GM13977 (cell line): ENCODE data around the gene PDXK.

Source experiments
- DNase-seq: peaks from one replicate; pipeline ENCODE4 v3.0.0; 2012; ENCODE audit warnings: low spot score
- in situ Hi-C: fragments of 300-500 bp; cut with MboI; formaldehyde crosslinking; loops from one replicate; pipeline ENCODE4 v1.12.0; 2022; ENCODE audit warnings: low sequenced_read_pairs, low pct_unique_long_range_greater_than_20kb, mixed read lengths, inconsistent platforms; ENCODE audit not compliant: unreplicated experiment
- TF ChIP-seq, protein P1 (sequence below): IDR thresholded peaks from 2 replicates; pipeline ENCODE4 v1.5.1; 2012; ENCODE audit warnings: mild to moderate bottlenecking, control low read depth; ENCODE audit not compliant: insufficient read depth; ENCODE audit errors: extremely low read depth, missing control alignments

The PDXK gene

DNA sequence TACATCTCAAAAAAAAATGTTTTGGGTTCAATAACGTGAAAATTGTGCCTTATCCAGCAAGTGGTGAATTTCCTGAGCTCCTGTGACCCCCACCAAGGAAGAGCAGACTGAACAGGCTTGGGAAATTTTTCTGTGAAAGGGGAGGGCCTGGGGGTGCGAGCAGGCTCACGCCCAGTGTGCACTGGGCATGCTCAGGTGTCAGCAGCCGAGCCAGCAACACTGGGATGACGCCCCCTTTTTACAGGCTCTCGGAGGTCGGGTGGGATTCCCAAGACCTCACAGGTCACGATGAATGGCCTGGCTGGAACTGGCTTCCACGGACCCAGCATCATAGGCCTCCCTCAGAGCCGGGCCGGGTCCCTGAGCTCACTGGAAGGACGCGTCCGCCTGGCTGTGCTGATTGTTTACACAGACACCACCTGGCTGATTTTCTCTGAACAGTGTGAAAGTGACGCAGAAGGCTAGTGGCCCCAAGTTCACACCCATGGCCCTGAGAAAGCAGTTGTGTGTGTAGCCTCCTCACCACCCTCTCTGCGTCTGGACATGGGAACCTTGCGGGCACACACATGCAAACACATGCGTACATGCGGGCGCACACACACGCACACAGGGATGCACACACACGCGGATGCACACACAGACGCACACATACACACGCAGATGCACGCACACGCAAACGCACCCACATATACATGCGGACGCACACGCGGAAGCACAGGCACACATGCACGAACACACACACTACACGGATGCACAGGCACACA is 48.0 kb downstream of the PDXK start:
- in situ Hi-C loops: no loop called here
- no peak for DNase-seq
- TF ChIP-seq, protein P1, sequence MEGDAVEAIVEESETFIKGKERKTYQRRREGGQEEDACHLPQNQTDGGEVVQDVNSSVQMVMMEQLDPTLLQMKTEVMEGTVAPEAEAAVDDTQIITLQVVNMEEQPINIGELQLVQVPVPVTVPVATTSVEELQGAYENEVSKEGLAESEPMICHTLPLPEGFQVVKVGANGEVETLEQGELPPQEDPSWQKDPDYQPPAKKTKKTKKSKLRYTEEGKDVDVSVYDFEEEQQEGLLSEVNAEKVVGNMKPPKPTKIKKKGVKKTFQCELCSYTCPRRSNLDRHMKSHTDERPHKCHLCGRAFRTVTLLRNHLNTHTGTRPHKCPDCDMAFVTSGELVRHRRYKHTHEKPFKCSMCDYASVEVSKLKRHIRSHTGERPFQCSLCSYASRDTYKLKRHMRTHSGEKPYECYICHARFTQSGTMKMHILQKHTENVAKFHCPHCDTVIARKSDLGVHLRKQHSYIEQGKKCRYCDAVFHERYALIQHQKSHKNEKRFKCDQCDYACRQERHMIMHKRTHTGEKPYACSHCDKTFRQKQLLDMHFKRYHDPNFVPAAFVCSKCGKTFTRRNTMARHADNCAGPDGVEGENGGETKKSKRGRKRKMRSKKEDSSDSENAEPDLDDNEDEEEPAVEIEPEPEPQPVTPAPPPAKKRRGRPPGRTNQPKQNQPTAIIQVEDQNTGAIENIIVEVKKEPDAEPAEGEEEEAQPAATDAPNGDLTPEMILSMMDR: no peak

- TF ChIP-seq, protein P1: no peak
- in situ Hi-C loops: no loop called here
- no peak for DNase-seq
Observed at GRCh38 chr21:43767498-43767983, 48.6 kb downstream of the PDXK start.

- DNase-seq: no peak
- TF ChIP-seq, protein P1: no peak
- in situ Hi-C loops: no loop called here
Observed at GRCh38 chr21:43767984-43768867, 49.3 kb downstream of the PDXK start.

DNA sequence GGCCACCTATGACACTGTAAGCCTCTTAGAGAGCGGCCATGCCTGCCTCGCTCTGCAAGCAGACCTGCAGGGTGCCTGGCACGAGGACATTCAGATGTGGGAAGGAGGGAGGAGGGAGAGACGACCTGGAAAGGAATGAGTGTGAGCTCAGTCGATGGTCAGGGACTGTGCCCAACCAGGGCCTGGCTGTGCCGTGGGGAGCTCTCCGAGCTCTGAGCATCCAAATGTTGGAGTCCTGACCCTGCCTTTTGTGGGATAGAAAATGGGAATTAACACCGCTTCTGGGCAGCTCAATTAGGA is 49.9 kb downstream of the PDXK start:
- in situ Hi-C loops: no loop called here
- TF ChIP-seq, protein P1: no peak

DNA sequence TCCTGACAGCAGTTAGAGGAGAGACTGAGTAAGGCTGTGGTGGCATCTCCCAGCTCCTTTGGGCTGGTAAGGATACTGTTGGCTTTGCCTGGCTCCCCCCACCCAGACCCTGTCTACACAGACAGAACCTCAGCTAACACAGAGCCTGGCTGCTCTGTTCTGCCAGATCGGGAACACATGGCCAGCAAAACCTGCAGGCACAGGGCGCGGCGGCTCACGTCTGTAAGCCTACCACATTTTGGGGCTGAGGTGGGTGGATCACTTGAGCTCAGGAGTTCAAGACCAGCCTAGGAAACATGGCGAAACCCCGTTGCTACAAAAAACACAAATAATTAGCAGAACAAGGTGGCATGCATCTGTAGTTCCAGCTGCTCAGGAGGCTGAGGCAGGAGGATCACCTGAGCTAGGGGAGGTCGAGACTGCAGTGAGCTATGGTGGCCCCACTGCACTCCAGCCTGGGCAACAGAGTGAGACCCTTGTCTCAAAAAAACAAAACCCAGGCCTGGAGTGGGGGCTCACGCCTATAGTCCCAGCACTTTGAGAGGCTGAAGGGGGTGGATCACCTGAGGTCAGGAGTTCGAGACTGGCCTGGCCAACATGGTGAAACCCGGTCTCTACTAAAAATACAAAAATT is 50.5 kb downstream of the PDXK start:
- in situ Hi-C loops: no loop called here
- no peak for DNase-seq
- TF ChIP-seq, protein P1: no peak

More for the DNA sequence above, 49.9 kb downstream of the PDXK start:
- DNase-seq: no peak

- TF ChIP-seq, protein P1: no peak
- DNase-seq: no peak
- in situ Hi-C loops: no loop called here
Observed at GRCh38 chr21:43770066-43770655, 51.2 kb downstream of the PDXK start.
